ENCODE measurements around the gene NTSR2.

DNA sequence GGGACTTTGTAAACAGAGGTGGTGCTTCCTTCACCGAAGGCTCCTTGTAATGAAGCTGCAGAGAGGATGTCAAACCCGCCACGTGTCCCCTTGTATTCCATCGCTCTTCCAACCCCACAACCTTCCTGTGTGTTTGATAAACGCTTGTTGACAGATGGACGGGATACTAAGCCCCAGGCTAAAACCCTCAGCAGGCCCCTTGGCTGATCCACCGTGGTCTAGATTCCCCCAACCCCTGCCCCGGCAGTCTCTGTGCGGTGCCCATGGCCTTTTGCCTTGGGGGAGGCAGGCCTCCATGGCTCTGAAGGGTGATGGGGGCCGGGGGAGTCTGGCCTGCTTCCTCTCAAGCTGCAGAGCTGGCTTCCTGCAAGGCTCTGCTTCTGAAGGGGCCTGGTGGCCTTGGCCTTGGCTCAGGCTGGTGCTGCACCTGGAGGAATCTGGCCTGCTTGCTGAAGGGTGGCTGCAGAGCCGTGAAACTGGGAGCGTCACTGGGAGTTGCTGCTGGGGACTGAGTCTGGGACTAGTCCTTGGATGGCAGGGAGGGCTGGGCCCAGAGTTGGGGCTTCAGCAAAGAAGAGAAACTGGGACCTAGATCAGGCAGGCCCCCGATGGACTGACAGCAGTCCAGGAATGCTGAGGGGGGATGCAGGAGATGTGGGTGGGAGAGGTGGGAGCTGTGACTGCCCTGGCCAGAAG is 9.6 kb upstream of the NTSR2 start:
- TF ChIP-seq, protein P1, sequence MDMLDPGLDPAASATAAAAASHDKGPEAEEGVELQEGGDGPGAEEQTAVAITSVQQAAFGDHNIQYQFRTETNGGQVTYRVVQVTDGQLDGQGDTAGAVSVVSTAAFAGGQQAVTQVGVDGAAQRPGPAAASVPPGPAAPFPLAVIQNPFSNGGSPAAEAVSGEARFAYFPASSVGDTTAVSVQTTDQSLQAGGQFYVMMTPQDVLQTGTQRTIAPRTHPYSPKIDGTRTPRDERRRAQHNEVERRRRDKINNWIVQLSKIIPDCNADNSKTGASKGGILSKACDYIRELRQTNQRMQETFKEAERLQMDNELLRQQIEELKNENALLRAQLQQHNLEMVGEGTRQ (CRISPR knock-in tag; IDR thresholded peaks at IDR 0.05) = no peak
- no peak for TF ChIP-seq CREM (CRISPR knock-in tag; IDR thresholded peaks at IDR 0.05)
- TF ChIP-seq, protein P2, sequence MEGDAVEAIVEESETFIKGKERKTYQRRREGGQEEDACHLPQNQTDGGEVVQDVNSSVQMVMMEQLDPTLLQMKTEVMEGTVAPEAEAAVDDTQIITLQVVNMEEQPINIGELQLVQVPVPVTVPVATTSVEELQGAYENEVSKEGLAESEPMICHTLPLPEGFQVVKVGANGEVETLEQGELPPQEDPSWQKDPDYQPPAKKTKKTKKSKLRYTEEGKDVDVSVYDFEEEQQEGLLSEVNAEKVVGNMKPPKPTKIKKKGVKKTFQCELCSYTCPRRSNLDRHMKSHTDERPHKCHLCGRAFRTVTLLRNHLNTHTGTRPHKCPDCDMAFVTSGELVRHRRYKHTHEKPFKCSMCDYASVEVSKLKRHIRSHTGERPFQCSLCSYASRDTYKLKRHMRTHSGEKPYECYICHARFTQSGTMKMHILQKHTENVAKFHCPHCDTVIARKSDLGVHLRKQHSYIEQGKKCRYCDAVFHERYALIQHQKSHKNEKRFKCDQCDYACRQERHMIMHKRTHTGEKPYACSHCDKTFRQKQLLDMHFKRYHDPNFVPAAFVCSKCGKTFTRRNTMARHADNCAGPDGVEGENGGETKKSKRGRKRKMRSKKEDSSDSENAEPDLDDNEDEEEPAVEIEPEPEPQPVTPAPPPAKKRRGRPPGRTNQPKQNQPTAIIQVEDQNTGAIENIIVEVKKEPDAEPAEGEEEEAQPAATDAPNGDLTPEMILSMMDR (IDR thresholded peaks at IDR 0.05) = no peak

All from WTC11 (cell line).